HFF-Myc (cell line): ENCODE measurements around the gene RSL24D1.

Experiments
- DNase-seq: peaks from one replicate; pipeline ENCODE4 v3.0.0-alpha.2; 2011; ENCODE audit warnings: low read depth; ENCODE audit errors: extremely low read depth
- H3K4me3 ChIP-seq: replicated peaks from 2 replicates; pipeline ENCODE4 v1.5.1; 2011; ENCODE audit warnings: low read depth, mild to moderate bottlenecking, control low read depth, low read length
- TF ChIP-seq, protein P1 (sequence below): IDR thresholded peaks from 2 replicates; pipeline ENCODE4 v1.5.1; 2012; ENCODE audit warnings: mild to moderate bottlenecking, low read depth, low read length, control low read depth; ENCODE audit errors: missing control alignments

RSL24D1 gene

GRCh38 chr15:55196458-55197361 is at the start of gene RSL24D1:
Gene RSL24D1 (minus strand): TSS chr15:55196941. CDS start chr15:55196890, 51 bp downstream.
- H3K4me3 ChIP-seq, result peak within 1 kb of the TSS; percentile 73
- DNase-seq, result peak; percentile 95
- TF ChIP-seq, protein P1, sequence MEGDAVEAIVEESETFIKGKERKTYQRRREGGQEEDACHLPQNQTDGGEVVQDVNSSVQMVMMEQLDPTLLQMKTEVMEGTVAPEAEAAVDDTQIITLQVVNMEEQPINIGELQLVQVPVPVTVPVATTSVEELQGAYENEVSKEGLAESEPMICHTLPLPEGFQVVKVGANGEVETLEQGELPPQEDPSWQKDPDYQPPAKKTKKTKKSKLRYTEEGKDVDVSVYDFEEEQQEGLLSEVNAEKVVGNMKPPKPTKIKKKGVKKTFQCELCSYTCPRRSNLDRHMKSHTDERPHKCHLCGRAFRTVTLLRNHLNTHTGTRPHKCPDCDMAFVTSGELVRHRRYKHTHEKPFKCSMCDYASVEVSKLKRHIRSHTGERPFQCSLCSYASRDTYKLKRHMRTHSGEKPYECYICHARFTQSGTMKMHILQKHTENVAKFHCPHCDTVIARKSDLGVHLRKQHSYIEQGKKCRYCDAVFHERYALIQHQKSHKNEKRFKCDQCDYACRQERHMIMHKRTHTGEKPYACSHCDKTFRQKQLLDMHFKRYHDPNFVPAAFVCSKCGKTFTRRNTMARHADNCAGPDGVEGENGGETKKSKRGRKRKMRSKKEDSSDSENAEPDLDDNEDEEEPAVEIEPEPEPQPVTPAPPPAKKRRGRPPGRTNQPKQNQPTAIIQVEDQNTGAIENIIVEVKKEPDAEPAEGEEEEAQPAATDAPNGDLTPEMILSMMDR, result peak; percentile 13

DNA sequence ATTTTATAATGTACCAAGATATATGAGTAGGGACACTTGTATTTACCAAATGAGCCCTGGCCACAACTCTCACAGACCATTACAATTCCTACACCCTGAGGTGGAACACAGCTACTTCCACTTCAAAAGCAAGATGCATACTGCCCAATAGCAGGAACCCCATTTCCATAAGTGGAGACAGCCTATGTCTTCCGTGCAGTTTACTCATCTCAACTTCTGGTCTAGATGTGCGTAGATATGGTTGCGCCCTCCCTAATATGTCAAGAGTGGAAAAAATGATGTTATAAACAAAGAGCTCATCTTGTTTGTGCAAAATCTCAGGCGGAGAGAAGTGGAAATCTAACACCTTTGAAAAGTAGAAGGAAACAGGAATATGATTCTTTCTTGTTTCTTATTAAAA is 48.3 kb upstream of the RSL24D1 start:
- DNase-seq, result no peak
- H3K4me3 ChIP-seq, result no peak overlapping the region
- TF ChIP-seq, protein P1, result no peak

GRCh38 chr15:55241891-55242290 is 45.1 kb upstream of the RSL24D1 start:
- no peak overlapping the region for H3K4me3 ChIP-seq
- no peak for DNase-seq
- TF ChIP-seq, protein P1, result no peak

DNA sequence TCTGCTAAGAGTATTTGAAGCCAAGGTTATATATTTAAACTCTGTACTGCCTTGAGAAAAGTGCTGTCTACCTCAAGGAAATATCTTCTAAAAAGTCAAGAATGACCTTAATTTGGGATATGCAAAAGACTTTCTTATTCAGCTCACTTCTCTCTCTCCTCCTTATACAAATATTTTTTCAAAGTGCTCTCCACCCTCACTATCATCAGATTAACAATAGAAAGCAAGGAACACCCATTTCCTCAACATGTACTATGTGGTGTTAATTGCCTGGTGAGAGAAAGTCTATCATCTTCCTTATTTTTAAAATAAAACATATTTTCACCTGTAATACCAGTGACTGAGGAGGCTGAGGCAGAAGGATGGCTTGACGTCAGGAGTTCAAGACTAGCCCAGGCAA is 44.4 kb upstream of the RSL24D1 start:
- H3K4me3 ChIP-seq, result no peak overlapping the region
- DNase-seq, result no peak
- TF ChIP-seq, protein P1, result no peak

- DNase-seq, result no peak
- TF ChIP-seq, protein P1, result no peak
- H3K4me3 ChIP-seq, result no peak overlapping the region
These were observed 43.5 kb upstream of the RSL24D1 start for GRCh38 chr15:55240125-55240760.

DNA sequence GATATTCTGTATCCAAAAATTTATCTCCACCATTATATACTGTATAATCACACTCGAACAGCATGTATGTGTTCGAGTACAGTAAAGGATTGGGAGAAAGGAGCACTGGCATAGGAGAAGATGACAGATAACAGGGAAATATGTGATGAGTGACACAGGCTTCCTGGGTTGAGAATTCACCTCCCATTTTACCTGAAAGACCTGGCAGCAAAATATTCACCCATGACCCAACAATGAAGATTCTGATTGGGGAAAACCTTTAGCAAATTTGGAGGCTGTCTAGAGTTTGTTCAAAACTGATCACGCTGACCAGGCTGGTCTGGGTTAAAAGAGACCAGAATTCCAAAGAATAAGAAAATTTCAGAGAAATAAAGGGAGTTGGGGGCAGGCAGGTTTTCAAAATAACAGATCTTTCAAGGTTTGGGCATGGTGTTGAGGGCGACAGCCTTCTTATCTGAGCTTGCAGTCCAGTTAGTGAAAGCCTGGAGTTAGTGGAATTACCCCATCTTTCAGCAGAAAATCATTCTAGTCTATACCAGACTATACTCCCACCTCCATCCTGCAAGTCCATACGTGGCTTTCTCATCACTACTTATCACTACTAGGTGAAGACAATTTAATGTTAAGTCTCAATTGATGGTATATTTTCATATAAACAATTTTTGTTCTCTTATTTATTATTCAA is 42.8 kb upstream of the RSL24D1 start:
- DNase-seq, result no peak
- no peak overlapping the region for H3K4me3 ChIP-seq
- TF ChIP-seq, protein P1, result no peak
